Measurements from ENCODE around the gene SETBP1.

- TF ChIP-seq CTCF (IDR thresholded peaks at IDR 0.05; ENCODE audit: insufficient read depth, low read depth, low read length), result no peak
- no peak for TF ChIP-seq EZH2 (IDR thresholded peaks at IDR 0.05; ENCODE audit: insufficient read depth, low read length)
These were observed 84.8 kb downstream of the SETBP1 start for GRCh38 chr18:44765456-44765855.

All from astrocyte (in vitro differentiated cells and primary cell).